GM19395 (cell line): Measurements from ENCODE around the gene LPAR1.

Experiments
- ATAC-seq: cut with Tn5 transposase; IDR thresholded peaks from one replicate; pipeline ENCODE4 v1.9.1; 2021; ENCODE audit warnings: mild to moderate bottlenecking, moderate library complexity; ENCODE audit not compliant: unreplicated experiment

The LPAR1 gene

GRCh38 chr9:110922145-110922544, 116.1 kb downstream of the LPAR1 start:
- no peak for ATAC-seq

- ATAC-seq: no peak
Observed at GRCh38 chr9:110921705-110922104, 116.6 kb downstream of the LPAR1 start.

- ATAC-seq: no peak
Observed at GRCh38 chr9:110919609-110920008, 118.7 kb downstream of the LPAR1 start.

- ATAC-seq: no peak
Observed at GRCh38 chr9:110919050-110919435, 119.2 kb downstream of the LPAR1 start.

- no peak for ATAC-seq
Observed at GRCh38 chr9:110918316-110919049, 119.8 kb downstream of the LPAR1 start.

- ATAC-seq: no peak
Observed at GRCh38 chr9:110916403-110916802, 121.9 kb downstream of the LPAR1 start.

- ATAC-seq: no peak
Observed at GRCh38 chr9:110912419-110913291, 125.6 kb downstream of the LPAR1 start.

- ATAC-seq: no peak
Observed at GRCh38 chr9:110911659-110912418, 126.4 kb downstream of the LPAR1 start.

- ATAC-seq: no peak
Observed at GRCh38 chr9:110908894-110909293, 129.4 kb downstream of the LPAR1 start.

GRCh38 chr9:110900917-110901316, 137.4 kb downstream of the LPAR1 start:
- no peak for ATAC-seq

- ATAC-seq: no peak
Observed at GRCh38 chr9:110900456-110900855, 137.8 kb downstream of the LPAR1 start.

- ATAC-seq: no peak
Observed at GRCh38 chr9:110898866-110899265, 139.4 kb downstream of the LPAR1 start.

- ATAC-seq: no peak
Observed at GRCh38 chr9:110898358-110898757, 139.9 kb downstream of the LPAR1 start.

GRCh38 chr9:110897943-110898342, 140.3 kb downstream of the LPAR1 start:
- no peak for ATAC-seq

- ATAC-seq: no peak
Observed at GRCh38 chr9:110895147-110895905, 142.9 kb downstream of the LPAR1 start.

- ATAC-seq: no peak
Observed at GRCh38 chr9:110894731-110895130, 143.5 kb downstream of the LPAR1 start.

- ATAC-seq: no peak
Observed at GRCh38 chr9:110892689-110893088, 145.6 kb downstream of the LPAR1 start.

- no peak for ATAC-seq
Observed at GRCh38 chr9:110891760-110892159, 146.5 kb downstream of the LPAR1 start.

- ATAC-seq: no peak
Observed at GRCh38 chr9:110890416-110890815, 147.9 kb downstream of the LPAR1 start.

- no peak for ATAC-seq
Observed at GRCh38 chr9:110887276-110887675, 151.0 kb downstream of the LPAR1 start.

GRCh38 chr9:110886832-110887231, 151.4 kb downstream of the LPAR1 start:
- ATAC-seq: no peak
